Sigmoid colon (tissue), 4 donors: Measurements from ENCODE around the gene SNIP1.

Experiments used
- CTCF ChIP-seq, 4 experiments: fragments of 450-650 bp in 3 of 4; fragments of 200-600 bp in 1 of 4; IDR thresholded peaks; one replicate each; pipeline ENCODE4 v1.5.1; 2016 to 2019; ENCODE audit warnings: antibody characterized with exemption in 4 of 4, mild to moderate bottlenecking in 3 of 4, moderate library complexity in 2 of 4
- EP300 ChIP-seq, 4 donors: sonication (generic); formaldehyde crosslinking; IDR thresholded peaks; one replicate each; pipeline ENCODE4 v1.6.1; 2017; ENCODE audit warnings: antibody characterized with exemption in 4 of 4

- no peak for TF ChIP-seq CTCF (IDR thresholded peaks at IDR 0.05)
- TF ChIP-seq EP300 (IDR thresholded peaks at IDR 0.05): no peak
Measured at GRCh38 chr1:37575692-37576091, 21.6 kb upstream of the SNIP1 start.
